Activated naive CD8-positive, alpha-beta T cell treated with anti-CD3 and anti-CD28 coated beads, Interleukin-2, amount 50 U/mL, for 16 hours (primary cell): ENCODE measurements around the gene MPPED1.

Experiments used
- DNase-seq: peaks from one replicate; pipeline ENCODE4 v3.0.0-alpha.2; 2020; ENCODE audit warnings: low read depth, low spot score

Gene MPPED1

GRCh38 chr22:43497956-43498855 is 86.4 kb downstream of the MPPED1 start:
- DNase-seq = no peak

- no peak for DNase-seq
Observed at GRCh38 chr22:43498856-43499253, 87.0 kb downstream of the MPPED1 start.

DNA sequence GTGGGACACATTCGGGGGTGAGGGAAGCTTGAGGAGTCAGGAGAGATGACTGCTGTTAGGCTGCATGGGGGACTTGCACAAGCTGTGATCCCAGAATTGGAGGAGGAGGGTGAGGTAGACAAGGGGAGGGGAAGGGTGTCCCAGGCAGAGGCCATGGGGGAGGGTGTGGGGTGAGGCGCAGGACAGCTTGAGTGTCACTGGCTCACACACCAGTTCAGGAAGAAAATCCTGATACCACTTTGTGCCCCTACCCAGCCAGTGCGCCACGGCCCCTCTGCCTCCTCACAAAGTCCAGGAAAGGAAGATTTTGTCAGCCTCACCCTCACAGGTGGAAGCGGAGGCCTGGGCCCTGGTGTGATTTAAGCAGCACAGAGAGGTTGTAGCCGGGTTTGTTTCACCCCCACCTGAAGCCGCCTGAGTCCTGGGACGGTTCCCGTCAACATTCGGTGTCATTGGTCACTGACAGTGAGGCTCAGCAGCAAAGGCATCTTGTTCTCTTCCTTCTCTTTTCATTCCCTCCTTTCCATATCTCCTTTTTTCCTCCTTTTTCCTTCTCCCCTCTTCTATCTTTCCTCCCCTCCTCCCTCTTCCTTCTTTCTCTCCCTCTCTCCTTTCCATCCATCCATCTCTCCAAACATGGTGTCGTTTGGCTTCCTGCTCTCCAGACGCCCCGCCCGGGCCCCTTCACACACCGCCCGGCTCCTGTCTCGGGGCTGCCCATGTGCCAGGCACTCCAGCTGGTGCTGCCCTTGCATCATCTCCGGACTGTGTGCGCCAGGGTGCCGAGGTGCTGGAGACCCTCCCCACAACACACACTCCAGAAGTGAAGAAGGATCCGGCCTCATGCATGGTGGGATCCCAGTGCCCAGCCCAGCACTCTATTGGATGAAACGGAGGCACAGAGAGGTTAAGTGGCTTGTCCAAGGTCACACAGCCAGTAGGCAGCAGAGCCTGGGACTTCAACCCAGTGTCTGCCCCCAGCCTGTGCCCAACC is 89.3 kb downstream of the MPPED1 start:
- DNase-seq = no peak

- no peak for DNase-seq
Observed at GRCh38 chr22:43501878-43502277, 90.1 kb downstream of the MPPED1 start.

- DNase-seq = no peak
Observed at GRCh38 chr22:43502306-43502874, 90.6 kb downstream of the MPPED1 start.

- no peak for DNase-seq
Observed at GRCh38 chr22:43504068-43504467, 92.3 kb downstream of the MPPED1 start.

DNA sequence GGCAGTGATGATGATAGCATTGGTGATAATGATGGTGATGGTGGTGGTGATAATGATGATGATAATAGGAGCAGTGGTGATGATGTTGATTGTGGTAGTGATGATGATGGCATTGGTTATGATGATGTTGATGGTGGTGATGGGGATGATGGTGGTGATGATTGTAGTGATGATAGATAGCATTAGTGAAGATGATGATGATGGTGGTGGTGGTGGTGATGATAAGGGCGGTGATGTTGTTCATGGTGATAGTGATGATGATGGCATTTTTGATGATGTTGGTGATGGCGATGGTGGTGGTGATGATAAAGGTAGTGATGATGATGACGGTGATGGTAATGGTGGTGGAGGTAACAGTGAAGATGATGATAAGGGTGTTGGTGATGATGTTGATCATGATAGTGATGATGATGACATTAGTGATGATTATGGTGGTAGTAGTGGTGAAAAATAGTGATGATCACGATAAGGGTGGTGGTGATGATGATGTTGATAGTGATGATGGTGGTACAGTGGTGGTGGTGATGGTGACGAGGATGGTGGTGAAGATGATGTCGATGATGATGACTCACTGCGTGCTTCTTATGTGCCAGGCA is 93.0 kb downstream of the MPPED1 start:
- no peak for DNase-seq

DNA sequence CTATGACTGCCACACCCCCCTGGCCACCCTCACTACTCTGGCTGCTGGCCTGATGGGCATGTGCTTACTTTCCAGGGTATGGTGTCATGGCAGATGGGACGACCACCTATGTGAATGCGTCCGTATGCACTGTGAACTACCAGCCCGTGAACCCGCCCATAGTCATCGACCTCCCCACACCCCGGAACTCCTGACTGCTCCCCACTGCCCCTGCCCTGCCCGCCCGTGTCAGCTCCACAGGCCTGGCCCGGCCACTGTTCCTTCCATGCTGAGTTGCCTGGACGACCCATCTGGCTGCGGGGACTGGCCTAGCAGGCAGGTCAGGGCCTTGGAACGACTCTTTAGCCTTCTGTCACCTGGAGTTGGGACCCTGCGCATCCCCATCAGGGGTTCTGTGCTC is 93.6 kb downstream of the MPPED1 start:
- DNase-seq = no peak

GRCh38 chr22:43505896-43506295 is 94.1 kb downstream of the MPPED1 start:
- DNase-seq = no peak

DNA sequence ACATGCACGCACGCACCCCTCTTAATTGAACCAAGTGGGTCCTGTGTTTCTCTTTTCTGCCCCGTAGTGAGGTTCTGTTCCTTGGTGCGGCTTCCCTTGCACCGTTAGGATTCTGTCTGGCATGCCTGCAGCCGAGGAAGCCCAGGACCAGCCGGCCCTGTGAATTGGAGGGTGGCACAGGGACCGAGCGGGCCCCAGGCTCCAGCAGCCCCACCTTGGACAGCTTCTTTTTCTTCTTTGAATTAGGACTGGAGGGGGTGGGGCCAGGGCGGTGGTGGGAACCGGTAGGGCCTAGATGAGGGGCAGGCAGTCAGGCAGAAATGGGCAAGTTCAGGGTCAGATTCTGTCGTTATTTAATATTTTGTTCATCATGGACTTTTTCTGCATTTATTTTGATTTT is 94.7 kb downstream of the MPPED1 start:
- DNase-seq = no peak

GRCh38 chr22:43507235-43507634 is 95.4 kb downstream of the MPPED1 start:
- no peak for DNase-seq

GRCh38 chr22:43508489-43508888 is 96.7 kb downstream of the MPPED1 start:
- no peak for DNase-seq

- DNase-seq = no peak
Observed at GRCh38 chr22:43509337-43509736, 97.5 kb downstream of the MPPED1 start.

DNA sequence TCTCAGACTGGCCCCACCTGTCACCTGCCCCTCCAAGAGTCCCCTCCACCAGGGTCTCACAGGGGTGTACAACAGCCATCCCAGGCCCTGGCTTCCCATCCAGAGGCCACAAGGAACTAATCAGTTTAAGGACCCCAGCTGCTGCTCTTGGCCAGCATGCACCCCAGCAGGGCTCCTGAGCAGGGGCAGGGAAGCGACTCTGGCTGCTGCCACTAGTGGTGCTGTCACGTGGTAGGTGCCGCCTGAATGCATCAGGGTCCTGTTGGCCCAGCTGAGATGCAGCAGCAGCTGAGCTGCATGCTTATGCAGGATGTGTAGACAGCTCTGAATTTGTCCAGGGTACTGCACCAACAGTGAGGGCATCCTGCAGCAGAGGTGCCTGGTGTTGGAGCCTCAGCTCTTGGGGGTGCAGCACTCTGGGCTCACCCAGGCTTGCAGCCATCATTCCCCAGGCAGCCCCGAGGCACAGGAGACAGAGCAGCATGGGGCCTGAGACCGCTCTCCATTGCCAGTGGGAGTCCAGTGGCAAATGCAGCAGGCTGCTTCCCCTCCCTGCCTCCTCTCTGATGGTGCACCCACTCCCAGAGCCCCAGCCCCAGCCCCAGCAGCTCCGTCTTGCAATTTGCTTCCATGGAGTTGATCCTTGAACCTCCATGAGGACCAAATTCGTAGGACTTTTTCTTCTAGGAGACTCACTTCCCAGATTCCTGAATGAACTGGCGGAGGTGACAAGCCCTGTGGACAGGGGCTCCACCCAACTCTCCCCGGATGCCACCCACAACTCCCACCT is 98.7 kb downstream of the MPPED1 start:
- no peak for DNase-seq

- no peak for DNase-seq
Observed at GRCh38 chr22:43511276-43511910, 99.6 kb downstream of the MPPED1 start.

GRCh38 chr22:43512279-43512678 is 100.5 kb downstream of the MPPED1 start:
- no peak for DNase-seq

DNA sequence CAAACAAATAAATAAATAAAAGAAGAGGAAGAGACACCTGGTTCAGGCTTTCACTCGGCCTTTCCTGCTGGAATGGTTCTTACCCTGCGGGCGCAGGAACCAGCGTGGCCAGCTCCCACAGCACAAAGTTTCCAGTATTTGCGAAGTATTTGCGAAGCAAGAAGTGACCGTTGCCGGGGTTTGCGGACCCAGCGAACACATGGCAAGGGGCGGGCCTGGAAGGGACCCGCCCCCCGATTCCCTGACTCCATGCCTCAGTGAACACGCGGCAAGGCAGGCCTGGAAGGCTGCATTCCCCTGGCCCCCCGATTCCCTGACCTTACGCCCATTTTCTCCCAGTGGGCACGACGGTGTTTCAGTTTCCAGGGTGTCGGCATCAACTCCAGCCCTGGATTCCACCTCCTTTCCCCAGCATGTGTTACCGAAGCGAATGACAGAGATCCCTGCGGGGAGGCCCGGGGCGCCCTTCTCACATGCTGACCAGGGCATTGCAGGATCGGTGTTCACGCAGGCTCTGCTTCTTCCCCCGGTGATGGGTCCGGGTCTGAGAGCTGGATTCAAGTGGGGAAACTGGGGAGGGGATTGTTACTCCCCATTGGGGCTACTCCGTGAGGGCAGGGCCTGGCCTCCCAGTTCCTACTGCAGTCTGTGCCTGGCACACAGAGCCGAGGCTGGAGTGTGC is 102.8 kb downstream of the MPPED1 start:
- no peak for DNase-seq

DNA sequence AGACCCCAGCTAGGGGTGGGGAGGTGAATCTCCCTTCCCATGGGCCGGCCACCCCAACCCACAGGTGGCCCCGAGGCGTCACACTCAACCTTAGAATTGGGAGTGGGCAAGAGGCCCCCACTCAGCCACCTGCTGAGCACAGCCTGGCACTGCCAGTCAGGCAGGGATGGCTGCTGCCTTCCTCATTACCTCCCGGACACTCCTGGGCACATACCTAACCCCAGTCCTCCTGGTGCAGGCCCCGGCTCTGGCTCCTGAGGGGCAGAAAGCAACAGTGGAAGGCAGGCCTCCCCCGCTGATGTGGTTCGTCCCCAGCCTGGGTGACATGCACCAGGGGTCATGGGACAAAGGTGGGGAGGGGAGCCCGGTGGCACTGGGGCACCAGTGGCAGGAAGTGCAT is 103.6 kb downstream of the MPPED1 start:
- no peak for DNase-seq

- DNase-seq = no peak
Observed at GRCh38 chr22:43515902-43516301, 104.1 kb downstream of the MPPED1 start.

DNA sequence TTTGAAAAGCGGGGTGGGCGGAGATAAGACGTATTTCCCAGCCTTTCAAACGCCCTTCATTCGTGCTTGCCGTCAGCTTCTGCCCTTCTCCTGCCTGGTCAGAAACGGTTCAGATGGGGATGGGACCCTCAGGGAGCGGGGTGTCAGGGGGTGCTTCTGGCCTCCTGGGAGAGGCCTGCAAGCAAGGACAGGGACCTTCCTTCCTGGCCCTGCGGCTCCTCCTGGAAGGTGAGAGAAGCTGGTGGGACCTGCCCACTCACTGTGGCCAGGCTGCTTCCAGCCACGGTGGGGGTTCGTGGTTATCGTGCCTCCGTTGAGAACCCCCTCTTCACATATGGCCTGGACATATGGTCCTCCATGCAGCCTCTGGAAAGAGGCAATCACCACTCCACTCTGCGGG is 104.6 kb downstream of the MPPED1 start:
- no peak for DNase-seq
